ENCODE measurements around the gene LIMA1. TPM values are rescaled to one million over a fixed set of nuclear protein-coding genes. Genes with fewer than 3 reads are reported as not detected.

LIMA1 gene
- total RNA-seq, 4 donors from 2014 or later = 87.7 to 213 (median 152) TPM

GRCh38 chr12:50240792-50241114, 42.6 kb downstream of the LIMA1 start:
- Histone ChIP-seq H3K27ac (peak overlapping the region in 3 of 4 donors; percentile 72 to 92 (median 79)), H3K27me3 (no peaks in the 10 kb centered on the region), H3K4me3 (no peak overlapping the region), H3K9me3 (no peaks in the 10 kb centered on the region), H3K4me1 (peaks cover 0 to 42% (median 26%) of the 10 kb centered on the region in 4 donors), H3K36me3 (peaks cover 0 to 3% (median 0%) of the 10 kb centered on the region in 3 donors)
- DNase-seq (ENCODE audit: low spot score in 2 of 2) = no peak
- TF ChIP-seq EP300 (IDR thresholded peaks at IDR 0.05) (peak in 1 of 2 donors; percentile 13), POLR2A (IDR thresholded peaks at IDR 0.05) (no peak), CTCF (IDR thresholded peaks at IDR 0.05) (no peak)
- WGBS, 2 donors = 50 to 59% methylated on average over 1 of the region's 1 CpG

- Histone ChIP-seq H3K36me3 (no peaks in the 10 kb centered on the region), H3K4me1 (peaks cover 0 to 37% (median 26%) of the 10 kb centered on the region in 4 donors), H3K27ac (peak overlapping the region in 3 of 4 donors; percentile 72 to 92 (median 79)), H3K27me3 (no peaks in the 10 kb centered on the region), H3K9me3 (no peaks in the 10 kb centered on the region), H3K4me3 (no peak overlapping the region)
- no peak for DNase-seq (ENCODE audit: low spot score in 2 of 2)
- 68 to 84% methylated on average over 7 of the region's 7 CpGs for WGBS, 2 donors
- TF ChIP-seq CTCF (IDR thresholded peaks at IDR 0.05) = no peak
- TF ChIP-seq EP300 (IDR thresholded peaks at IDR 0.05) = no peak
- no peak for TF ChIP-seq POLR2A (IDR thresholded peaks at IDR 0.05)
Measured at GRCh38 chr12:50240096-50240791, 43.1 kb downstream of the LIMA1 start.

GRCh38 chr12:50239355-50239891, 43.9 kb downstream of the LIMA1 start:
- Histone ChIP-seq H3K4me3 (no peak overlapping the region), H3K36me3 (no peaks in the 10 kb centered on the region), H3K27me3 (no peaks in the 10 kb centered on the region), H3K27ac (peak overlapping the region in 1 of 4 donors; percentile 19), H3K4me1 (peaks cover 0 to 37% (median 26%) of the 10 kb centered on the region in 4 donors), H3K9me3 (no peaks in the 10 kb centered on the region)
- WGBS, 2 donors = 92 to 93% methylated on average over 10 of the region's 10 CpGs
- TF ChIP-seq POLR2A (IDR thresholded peaks at IDR 0.05) (no peak), CTCF (IDR thresholded peaks at IDR 0.05) (no peak), EP300 (IDR thresholded peaks at IDR 0.05) (no peak)
- no peak for DNase-seq (ENCODE audit: low spot score in 2 of 2)

- TF ChIP-seq EP300 (IDR thresholded peaks at IDR 0.05) = no peak
- TF ChIP-seq CTCF (IDR thresholded peaks at IDR 0.05) = no peak
- TF ChIP-seq POLR2A (IDR thresholded peaks at IDR 0.05) = no peak
- Histone ChIP-seq H3K4me1 (no peaks in the 10 kb centered on the region), H3K27ac (no peak overlapping the region), H3K9me3 (no peaks in the 10 kb centered on the region), H3K36me3 (peaks cover 0 to 7% (median 0%) of the 10 kb centered on the region in 3 donors), H3K4me3 (no peak overlapping the region), H3K27me3 (no peaks in the 10 kb centered on the region)
- DNase-seq (ENCODE audit: low spot score in 2 of 2) = no peak
- WGBS, 2 donors = 70 to 75% methylated on average over 3 of the region's 3 CpGs
Measured at GRCh38 chr12:50234347-50234746, 49.0 kb downstream of the LIMA1 start.

- Histone ChIP-seq H3K27me3 (no peaks in the 10 kb centered on the region), H3K4me1 (no peaks in the 10 kb centered on the region), H3K36me3 (peaks cover 0 to 7% (median 0%) of the 10 kb centered on the region in 3 donors), H3K4me3 (no peak overlapping the region), H3K9me3 (no peaks in the 10 kb centered on the region), H3K27ac (no peak overlapping the region)
- DNase-seq (ENCODE audit: low spot score in 2 of 2) = no peak
- TF ChIP-seq CTCF (IDR thresholded peaks at IDR 0.05) = no peak
- WGBS, 2 donors = 74 to 75% methylated on average over 9 of the region's 9 CpGs
Measured at GRCh38 chr12:50232771-50233209, 50.5 kb downstream of the LIMA1 start.
